Hepatocyte (in vitro differentiated cells): ENCODE data around the gene CEL. TPM values are rescaled to one million over a fixed set of nuclear protein-coding genes. Genes with fewer than 3 reads are reported as not detected.

Experiments
- DNase-seq: peaks from one replicate; pipeline ENCODE4 v3.0.0-alpha.2; 2016; ENCODE audit warnings: low spot score
- H2AFZ ChIP-seq: fragments of 200-600 bp; sonication (generic); 2 replicates; pipeline ENCODE4 v1.6.0; 2016; ENCODE audit warnings: antibody characterized with exemption, mild to moderate bottlenecking
- H3K27ac ChIP-seq: fragments of 200-600 bp; sonication (generic); 2 replicates; pipeline ENCODE4 v1.5.1; 2016; ENCODE audit warnings: mild to moderate bottlenecking
- H3K27me3 ChIP-seq: fragments of 200-600 bp; sonication (generic); 2 replicates; pipeline ENCODE4 v1.6.1; 2016
- H3K36me3 ChIP-seq: fragments of 200-600 bp; sonication (generic); replicated peaks from 2 replicates; pipeline ENCODE4 v1.5.1; 2016; ENCODE audit warnings: low read depth; ENCODE audit not compliant: insufficient read depth
- H3K4me1 ChIP-seq: fragments of 200-600 bp; sonication (generic); 2 replicates; pipeline ENCODE4 v1.5.1; 2016; ENCODE audit warnings: mild to moderate bottlenecking, moderate library complexity; ENCODE audit not compliant: insufficient read depth
- H3K4me2 ChIP-seq: fragments of 200-600 bp; sonication (generic); 2 replicates; pipeline ENCODE4 v1.6.0; 2016
- H3K4me3 ChIP-seq: fragments of 200-600 bp; sonication (generic); 2 replicates; pipeline ENCODE4 v1.5.1; 2016; ENCODE audit warnings: mild to moderate bottlenecking
- H3K79me2 ChIP-seq: fragments of 200-600 bp; sonication (generic); 2 replicates; pipeline ENCODE4 v1.6.0; 2017; ENCODE audit warnings: mild to moderate bottlenecking
- H3K9me2 ChIP-seq: fragments of 200-600 bp; sonication (generic); replicated peaks from 2 replicates; pipeline ENCODE4 v1.6.0; 2017; ENCODE audit warnings: mild to moderate bottlenecking; ENCODE audit not compliant: insufficient read depth
- H3K9me3 ChIP-seq: fragments of 200-600 bp; sonication (generic); 2 replicates; pipeline ENCODE4 v1.5.1; 2016; ENCODE audit warnings: low read depth, mild to moderate bottlenecking
- H4K20me1 ChIP-seq: fragments of 200-600 bp; sonication (generic); 2 replicates; pipeline ENCODE4 v1.6.0; 2016; ENCODE audit warnings: mild to moderate bottlenecking; ENCODE audit not compliant: insufficient read depth, poor library complexity, severe bottlenecking
- EZH2 ChIP-seq: fragments of 200-600 bp; sonication (generic); IDR thresholded peaks from 2 replicates; pipeline ENCODE4 v1.6.1; 2016; ENCODE audit warnings: antibody characterized with exemption, mild to moderate bottlenecking, borderline replicate concordance
- EZH2phosphoT487 ChIP-seq: fragments of 200-600 bp; sonication (generic); IDR thresholded peaks from one replicate; pipeline ENCODE4 v1.6.1; 2018; ENCODE audit warnings: antibody characterized with exemption, mild to moderate bottlenecking, low read depth, moderate library complexity; ENCODE audit not compliant: unreplicated experiment, severe bottlenecking
- whole genome bisulfite sequencing: methylation state at CpG from one replicate; pipeline ENCODE4 v1.1.6; 2016; ENCODE audit warnings: low lambda C conversion rate; ENCODE audit errors: missing lambda C conversion rate; 5-methylcytosine and 5-hydroxymethylcytosine counted together
- polyA plus RNA-seq: library from polyadenylated mRNA; unstranded; fragments of >200 nt; fragmentation: Nextera tagmentation; extraction: Ambion mirVana; gene quantifications from 2 replicates; pipeline ENCODE4 v1.2.1, GENCODE V29; 2016
- total RNA-seq: library from RNA; depleted of rRNA; stranded (reverse); fragments of >200 nt; gene quantifications from 2 replicates; pipeline ENCODE4 v1.2.3, GENCODE V29; 2014
- TF ChIP-seq, protein P1 (sequence below): fragments of 200-600 bp; sonication (generic); IDR thresholded peaks from 2 replicates; pipeline ENCODE4 v1.5.1; 2016; ENCODE audit warnings: antibody characterized with exemption, mild to moderate bottlenecking; ENCODE audit not compliant: poor library complexity

The CEL gene
- total and polyA plus RNA-seq, 2 experiments from 2014 or later: 4.4 to 5.9 TPM

DNA sequence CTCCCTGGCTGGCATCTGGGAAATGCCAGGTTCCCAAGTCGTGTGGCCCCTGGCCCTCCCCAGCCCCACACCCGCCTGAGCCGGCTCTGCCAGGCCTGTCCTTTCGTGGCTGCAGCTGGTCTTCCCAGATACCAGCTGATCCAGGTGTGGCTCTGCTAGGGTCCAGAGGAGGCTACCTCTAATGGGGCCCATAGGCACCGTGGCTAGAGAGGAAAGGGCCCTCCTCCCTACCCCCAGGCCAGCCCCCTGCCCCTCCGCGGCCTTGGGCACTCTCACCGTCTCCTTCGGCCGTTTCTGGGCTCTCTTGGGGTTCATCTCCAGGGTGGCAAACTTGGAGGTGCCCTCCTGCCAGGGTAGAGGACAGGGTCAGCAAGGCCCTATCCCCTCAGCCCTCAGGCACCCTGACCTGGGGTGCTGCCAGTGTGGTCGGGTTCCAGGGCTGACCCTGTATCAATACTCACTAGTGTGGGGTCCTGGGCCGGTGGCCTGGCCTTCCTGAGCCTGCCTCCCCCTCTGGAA, 42.3 kb downstream of the CEL start:
- Histone ChIP-seq H3K27ac (no peak overlapping the region), H3K9me3 (no peaks in the 10 kb centered on the region), H4K20me1 (no peaks in the 10 kb centered on the region), H3K4me2 (no peak overlapping the region), H3K9me2 (no peaks in the 10 kb centered on the region), H3K4me3 (no peak overlapping the region), H3K36me3 (no peaks in the 10 kb centered on the region), H3K79me2 (no peaks in the 10 kb centered on the region), H3K27me3 (no peaks in the 10 kb centered on the region), H2AFZ (no peak overlapping the region), H3K4me1 (no peaks in the 10 kb centered on the region)
- no peak for DNase-seq
- TF ChIP-seq, protein P1, sequence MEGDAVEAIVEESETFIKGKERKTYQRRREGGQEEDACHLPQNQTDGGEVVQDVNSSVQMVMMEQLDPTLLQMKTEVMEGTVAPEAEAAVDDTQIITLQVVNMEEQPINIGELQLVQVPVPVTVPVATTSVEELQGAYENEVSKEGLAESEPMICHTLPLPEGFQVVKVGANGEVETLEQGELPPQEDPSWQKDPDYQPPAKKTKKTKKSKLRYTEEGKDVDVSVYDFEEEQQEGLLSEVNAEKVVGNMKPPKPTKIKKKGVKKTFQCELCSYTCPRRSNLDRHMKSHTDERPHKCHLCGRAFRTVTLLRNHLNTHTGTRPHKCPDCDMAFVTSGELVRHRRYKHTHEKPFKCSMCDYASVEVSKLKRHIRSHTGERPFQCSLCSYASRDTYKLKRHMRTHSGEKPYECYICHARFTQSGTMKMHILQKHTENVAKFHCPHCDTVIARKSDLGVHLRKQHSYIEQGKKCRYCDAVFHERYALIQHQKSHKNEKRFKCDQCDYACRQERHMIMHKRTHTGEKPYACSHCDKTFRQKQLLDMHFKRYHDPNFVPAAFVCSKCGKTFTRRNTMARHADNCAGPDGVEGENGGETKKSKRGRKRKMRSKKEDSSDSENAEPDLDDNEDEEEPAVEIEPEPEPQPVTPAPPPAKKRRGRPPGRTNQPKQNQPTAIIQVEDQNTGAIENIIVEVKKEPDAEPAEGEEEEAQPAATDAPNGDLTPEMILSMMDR: no peak
- no peak for TF ChIP-seq EZH2phosphoT487
- TF ChIP-seq EZH2: no peak
- 92% methylated on average over 10 of the region's 12 CpGs for WGBS

DNA sequence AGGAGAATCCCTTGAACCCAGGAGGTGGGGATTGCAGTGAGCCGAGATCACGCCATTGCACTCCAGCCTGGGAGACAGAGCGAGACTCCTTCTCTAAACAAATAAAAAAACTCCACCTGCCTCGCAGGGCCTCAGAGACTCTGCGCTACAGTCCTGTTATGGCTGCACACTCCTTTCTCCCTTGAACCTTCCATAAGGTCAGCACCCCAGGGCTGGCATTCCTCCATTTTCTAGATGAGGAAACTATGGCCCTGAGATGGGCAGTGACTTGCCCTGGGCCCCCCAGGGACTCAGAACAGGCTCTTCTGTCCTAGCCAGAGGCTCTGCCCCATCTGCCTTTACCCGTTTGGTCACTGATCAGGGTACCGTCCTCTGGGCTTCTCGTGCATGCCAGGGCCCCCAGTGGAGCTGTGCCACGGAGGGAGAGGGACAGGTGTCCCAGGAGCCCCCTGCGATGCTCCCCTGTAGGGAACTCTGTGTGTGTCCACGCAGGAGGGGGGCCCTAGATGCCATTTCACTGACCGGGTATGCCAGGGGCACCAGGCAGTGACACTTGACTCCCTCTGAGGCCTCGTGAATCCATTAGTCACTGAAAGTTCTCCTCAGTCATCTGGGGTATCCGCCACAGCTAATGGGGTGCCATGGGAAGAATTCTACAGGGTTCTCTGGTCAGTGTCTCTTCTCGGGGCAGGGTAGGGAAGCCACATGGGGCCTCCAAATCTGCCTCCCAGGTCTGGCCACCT, 43.1 kb downstream of the CEL start:
- TF ChIP-seq EZH2 (no peak), EZH2phosphoT487 (no peak)
- TF ChIP-seq, protein P1: no peak

DNA sequence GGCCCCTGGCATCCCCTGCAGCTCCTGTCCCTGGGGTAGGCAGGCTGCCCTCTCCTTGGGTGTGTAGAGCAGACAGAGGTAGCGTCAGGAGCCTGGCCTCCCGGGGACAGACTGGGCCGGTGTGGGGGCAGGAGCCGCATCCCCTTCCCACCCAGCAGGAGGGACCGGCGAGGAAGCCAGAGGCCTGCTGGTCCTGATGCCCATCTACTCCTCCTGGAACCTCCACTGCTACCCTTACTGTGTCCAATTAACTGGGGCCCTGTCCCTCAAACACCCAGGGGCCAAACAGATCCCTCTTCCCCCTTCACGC, 43.6 kb downstream of the CEL start:
- Histone ChIP-seq H3K9me3 (no peaks in the 10 kb centered on the region), H3K4me1 (no peaks in the 10 kb centered on the region), H3K79me2 (peaks cover 1% of the 10 kb centered on the region), H3K36me3 (no peaks in the 10 kb centered on the region), H3K9me2 (no peaks in the 10 kb centered on the region), H3K4me2 (no peak overlapping the region), H3K4me3 (no peak overlapping the region), H3K27ac (no peak overlapping the region), H4K20me1 (peaks cover 3% of the 10 kb centered on the region), H3K27me3 (no peaks in the 10 kb centered on the region), H2AFZ (no peak overlapping the region)
- 85% methylated on average over 7 of the region's 7 CpGs for WGBS
- TF ChIP-seq EZH2 (no peak), EZH2phosphoT487 (no peak)
- TF ChIP-seq, protein P1: no peak
- DNase-seq: no peak

More for the DNA sequence above, 43.1 kb downstream of the CEL start:
- Histone ChIP-seq H3K36me3 (no peaks in the 10 kb centered on the region), H3K27me3 (no peaks in the 10 kb centered on the region), H4K20me1 (no peaks in the 10 kb centered on the region), H3K27ac (no peak overlapping the region), H3K9me2 (no peaks in the 10 kb centered on the region), H3K4me2 (no peak overlapping the region), H3K4me3 (no peak overlapping the region), H3K79me2 (no peaks in the 10 kb centered on the region), H2AFZ (no peak overlapping the region), H3K4me1 (no peaks in the 10 kb centered on the region), H3K9me3 (no peaks in the 10 kb centered on the region)
- 91% methylated on average over 15 of the region's 15 CpGs for WGBS
- no peak for DNase-seq
